Measurements from ENCODE around the gene MICAL2. TPM values are rescaled to one million over a fixed set of nuclear protein-coding genes. Genes with fewer than 3 reads are reported as not detected.
A peak's percentile ranks its signal among the peaks of the same experiment; 100 is the strongest.

Gene MICAL2
- total and polyA plus RNA-seq, 2 of the 8 experiments (the other 6 are each of a cell fraction or from before 2014, with no cell fraction given), result 1.3 to 4.1 TPM

DNA sequence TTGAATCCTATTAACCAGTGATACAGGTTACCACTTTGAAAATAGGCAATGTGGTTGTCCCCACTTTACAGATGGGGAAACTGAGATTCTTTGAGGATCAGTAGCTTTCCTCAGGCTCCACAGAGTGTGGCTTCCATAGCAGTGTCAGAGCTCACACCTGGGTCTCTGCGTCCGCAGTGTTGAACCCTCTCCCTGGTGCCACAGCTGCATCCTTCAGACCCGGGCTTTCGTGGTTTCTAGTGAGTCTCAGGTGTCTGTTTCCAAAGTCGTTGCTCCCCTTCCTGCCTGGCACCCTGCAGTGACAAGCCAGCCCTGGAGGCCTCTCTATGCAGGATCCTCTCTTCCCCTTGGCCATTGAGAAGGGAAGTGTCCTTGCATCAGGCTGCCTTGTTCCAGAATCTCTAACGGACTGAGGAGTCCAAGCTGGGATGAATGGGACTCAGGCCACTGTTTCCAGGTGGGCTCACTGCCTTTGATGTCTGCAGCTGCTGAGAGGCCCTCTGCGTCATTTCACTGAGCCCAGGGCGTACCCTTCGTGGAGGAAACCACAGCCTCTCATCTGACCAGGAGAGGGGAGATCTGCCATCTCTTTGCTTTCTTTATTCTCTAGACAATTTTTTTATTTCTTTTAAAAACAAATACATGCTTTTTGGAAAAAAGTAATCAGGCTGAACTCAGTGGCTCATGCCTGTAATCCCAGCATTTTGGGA is 48.4 kb upstream of the MICAL2 start:
- POLR2A ChIA-PET (ENCODE audit: partially characterized antibody), result interaction anchor here (0.9 kb wide), 1 partner anchor 11 kb away, joined by 3 read pairs; no protein-coding TSS in a partner anchor
- Histone ChIP-seq H4K8ac (ENCODE audit: extremely low read depth, insufficient read depth, low read length) (no peak overlapping the region), H3K79me2 (ENCODE audit: control insufficient read depth in 1 of 2, insufficient read depth in 2 of 2, low read length in 2 of 2) (no peaks in the 10 kb centered on the region), H3K14ac (ENCODE audit: insufficient read length) (no peak overlapping the region), H2AK5ac (ENCODE audit: low read depth, low read length) (no peak overlapping the region), H3K23me2 (ENCODE audit: low read depth, low read length) (no peaks in the 10 kb centered on the region), H2BK5ac (ENCODE audit: low read depth, low read length) (no peak overlapping the region), H2AFZ (ENCODE audit: low read length) (no peak overlapping the region), H2BK15ac (ENCODE audit: low read length) (no peak overlapping the region), H3K36me3 (ENCODE audit: control insufficient read depth in 2 of 4, insufficient read depth in 4 of 4, low read length in 3 of 4) (no peaks in the 10 kb centered on the region), H4K20me1 (replicated peaks in 1 of 2; ENCODE audit: control insufficient read depth in 1 of 2, insufficient read depth in 2 of 2, low read length in 2 of 2) (no peaks in the 10 kb centered on the region), H3K4me1 (replicated peaks in 1 of 4; ENCODE audit: control insufficient read depth in 3 of 4, insufficient read depth in 4 of 4, low read length in 3 of 4) (peaks cover 2 to 5% (median 4%) of the 10 kb centered on the region in 4 experiments; a peak in 3 of 7 replicates), H3K4me3 (ENCODE audit: extremely low read depth in 1 of 4, insufficient read depth in 2 of 4, low read depth in 3 of 4, low read length in 4 of 4) (no peak overlapping the region), H3K4me2 (ENCODE audit: insufficient read depth in 1 of 2, low read depth in 2 of 2, low read length in 2 of 2) (no peak overlapping the region), H3K79me1 (ENCODE audit: low read depth, low read length) (no peaks in the 10 kb centered on the region), H2BK20ac (ENCODE audit: low read length) (no peak overlapping the region), H3K9ac (replicated peaks in 1 of 4; ENCODE audit: extremely low read depth in 1 of 4, low read depth in 3 of 4, low read length in 3 of 4) (no peak overlapping the region), H3K27ac (ENCODE audit: low read depth, low read length) (no peak overlapping the region), H3K23ac (ENCODE audit: insufficient read length) (no peak overlapping the region), H3K27me3 (replicated peaks in 1 of 4; ENCODE audit: control insufficient read depth in 3 of 4, extremely low read depth in 1 of 4, insufficient read depth in 3 of 4, low read length in 3 of 4) (peaks cover 0 to 2% (median under 1%) of the 10 kb centered on the region in 4 experiments; a peak in 1 of 7 replicates), H2BK12ac (ENCODE audit: low read depth, low read length) (no peak overlapping the region), H4K91ac (replicated peaks; ENCODE audit: insufficient read length, low read length) (no peak overlapping the region), H2BK120ac (replicated peaks; ENCODE audit: low read depth, low read length) (no peak overlapping the region), H3K4ac (replicated peaks; ENCODE audit: insufficient read length, low read depth, low read length) (no peak overlapping the region), H3K56ac (replicated peaks; ENCODE audit: insufficient read length, low read depth, low read length) (no peak overlapping the region), H3K18ac (ENCODE audit: extremely low read depth, low read length) (no peak overlapping the region), H4K5ac (ENCODE audit: insufficient read length, low read depth, low read length) (no peak overlapping the region), H3K9me3 (ENCODE audit: insufficient read depth in 2 of 2, low read depth in 1 of 2, low read length in 1 of 2) (no peaks in the 10 kb centered on the region)
- peak in 1 of 2 experiments; percentile 41 for DNase-seq (ENCODE audit: low read depth in 1 of 2, low spot score in 2 of 2)
- CTCF ChIA-PET (ENCODE audit: partially characterized antibody), result interaction anchor here (0.7 to 5.2 kb wide), 14 partner anchors 10 to 224 kb away, joined by 3 to 29 read pairs (median 4); no protein-coding TSS in a partner anchor
- FAIRE-seq, result no peak
- WGBS, 2 experiments (ENCODE audit: extremely low coverage in 1 of 2, insufficient coverage in 1 of 2, insufficient read length in 1 of 2, insufficient replicate concordance in 2 of 2, low coverage in 1 of 2, low lambda C conversion rate in 2 of 2, missing lambda C conversion rate in 1 of 2), result 71% methylated on average over 9 of the region's 9 CpGs; no CpG with 5 or more reads in 1 of the 2 experiments
- TF ChIP-seq ASH2L (IDR thresholded peaks at IDR 0.05; ENCODE audit: low read length) (no peak), SRF (IDR thresholded peaks at IDR 0.05; ENCODE audit: low read depth, low read length) (no peak), SAP30 (IDR thresholded peaks at IDR 0.05; ENCODE audit: insufficient read depth, insufficient replicate concordance, low read length) (no peak), ATF3 (IDR thresholded peaks at IDR 0.05; ENCODE audit: insufficient read depth, low read depth, low read length) (no peak), BCL11A (IDR thresholded peaks at IDR 0.05; ENCODE audit: low read depth in 2 of 2, low read length in 2 of 2) (no peak)

Data from H1 (cell line).